ENCODE data around the gene SEC14L1. TPM values are rescaled to one million over a fixed set of nuclear protein-coding genes. Genes with fewer than 3 reads are reported as not detected.

Gene SEC14L1
- total RNA-seq, 1 donor from 2014 or later = 71.2 TPM

DNA sequence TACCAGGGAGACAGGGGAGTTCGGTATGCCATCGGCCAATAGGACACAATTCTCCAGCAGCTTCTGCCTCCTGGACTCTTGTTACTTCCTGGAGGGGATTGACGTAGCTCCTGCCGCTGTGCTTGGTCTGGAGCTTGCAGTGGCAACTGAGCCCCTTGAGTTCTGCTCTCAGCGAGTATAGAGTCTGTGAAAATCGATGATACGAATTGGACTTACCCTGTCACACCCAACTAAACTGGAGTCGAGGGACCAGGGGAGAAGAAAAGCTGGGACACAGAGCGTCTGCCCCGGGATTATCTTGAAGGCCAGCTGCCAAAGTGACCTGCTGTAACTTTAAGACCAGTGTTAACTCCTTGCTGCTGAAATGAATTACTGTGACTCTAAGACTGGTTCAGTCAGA lies 22.2 kb downstream of the SEC14L1 start:
- no peak for DNase-seq (ENCODE audit: low spot score)

DNA sequence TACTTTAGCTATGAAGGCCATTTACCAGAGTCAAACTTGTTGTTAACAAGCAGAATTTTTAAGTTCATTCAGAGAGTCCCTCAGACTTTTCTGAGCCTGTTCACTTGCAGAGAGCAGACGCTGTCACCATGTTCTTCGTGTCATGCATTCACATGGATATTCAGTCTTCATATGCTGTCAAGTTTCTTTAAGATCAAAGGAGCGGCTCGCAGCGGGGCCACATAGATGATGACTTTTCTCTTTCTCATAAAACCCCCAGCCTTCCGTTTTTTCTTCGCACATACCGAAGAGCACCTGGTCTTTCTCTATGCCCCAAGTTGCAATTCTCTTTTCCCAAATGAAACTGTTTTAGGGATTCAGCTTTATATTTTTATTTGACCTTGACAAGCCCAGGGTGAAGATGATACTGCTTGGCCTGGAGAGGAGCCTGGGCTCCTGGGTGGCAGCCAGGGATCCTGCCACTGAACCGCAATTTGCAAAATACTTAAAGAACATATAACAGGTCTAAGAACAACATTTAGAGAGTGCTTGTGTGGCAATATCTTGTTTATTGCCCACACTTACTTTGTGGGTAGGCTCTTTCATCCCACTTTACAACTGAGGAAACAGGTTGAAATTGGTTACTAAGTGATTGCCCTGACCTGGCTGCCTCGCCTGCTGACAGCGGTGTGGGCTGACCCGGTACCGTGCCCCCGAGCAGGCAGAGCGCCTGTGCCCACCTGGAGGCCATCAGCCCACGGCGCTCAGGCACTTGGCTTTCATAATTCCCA lies 22.9 kb downstream of the SEC14L1 start:
- DNase-seq (ENCODE audit: low spot score) = no peak

DNA sequence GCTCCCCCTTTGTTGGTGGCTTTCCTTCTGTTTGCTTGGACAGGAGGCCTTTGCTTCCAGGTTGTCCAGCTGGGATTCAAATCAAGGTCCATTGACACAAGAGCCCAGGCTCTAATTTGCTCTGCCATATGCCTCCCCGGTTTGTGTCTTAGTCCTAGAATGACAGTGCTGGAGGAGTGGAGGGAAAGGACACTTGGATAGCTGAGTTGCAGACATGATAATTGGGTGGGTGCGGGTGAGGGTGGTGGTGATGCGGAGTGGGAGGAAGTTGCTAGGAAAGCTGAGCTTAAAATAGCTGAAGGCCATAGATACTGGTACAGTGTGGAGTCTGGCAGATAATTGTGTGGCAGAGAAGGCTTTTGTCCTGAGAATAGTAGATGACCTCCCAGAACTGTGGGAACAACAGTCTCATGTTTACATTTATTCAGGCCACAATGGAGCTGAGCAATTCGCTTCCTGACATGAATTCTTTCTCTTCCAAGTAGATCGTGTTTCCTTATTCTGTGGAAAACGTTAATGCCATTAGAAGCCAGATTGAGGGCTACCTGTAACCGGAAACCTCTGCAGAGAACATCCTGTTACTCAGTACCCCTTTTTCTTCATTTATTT lies 23.8 kb downstream of the SEC14L1 start:
- DNase-seq (ENCODE audit: low spot score) = no peak

DNA sequence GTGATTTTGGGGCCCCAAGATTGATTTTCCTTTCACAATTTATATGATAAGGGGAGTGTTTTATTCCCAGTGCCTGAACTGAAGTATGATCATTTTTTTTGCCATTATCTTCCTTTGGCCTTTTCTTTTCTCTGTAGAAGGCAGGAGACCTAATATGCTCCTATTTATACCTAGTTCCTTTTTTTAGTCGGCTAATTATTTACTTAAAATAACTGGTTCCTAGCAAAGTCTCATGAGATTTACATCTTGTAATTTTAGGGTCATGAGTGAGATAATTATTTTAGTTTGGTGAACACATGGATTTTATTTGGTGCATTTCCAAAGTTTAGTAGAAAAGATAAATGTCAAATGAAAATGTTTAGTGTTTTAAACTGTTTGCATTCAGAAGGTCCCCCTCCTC lies 24.8 kb downstream of the SEC14L1 start:
- DNase-seq (ENCODE audit: low spot score) = no peak

DNA sequence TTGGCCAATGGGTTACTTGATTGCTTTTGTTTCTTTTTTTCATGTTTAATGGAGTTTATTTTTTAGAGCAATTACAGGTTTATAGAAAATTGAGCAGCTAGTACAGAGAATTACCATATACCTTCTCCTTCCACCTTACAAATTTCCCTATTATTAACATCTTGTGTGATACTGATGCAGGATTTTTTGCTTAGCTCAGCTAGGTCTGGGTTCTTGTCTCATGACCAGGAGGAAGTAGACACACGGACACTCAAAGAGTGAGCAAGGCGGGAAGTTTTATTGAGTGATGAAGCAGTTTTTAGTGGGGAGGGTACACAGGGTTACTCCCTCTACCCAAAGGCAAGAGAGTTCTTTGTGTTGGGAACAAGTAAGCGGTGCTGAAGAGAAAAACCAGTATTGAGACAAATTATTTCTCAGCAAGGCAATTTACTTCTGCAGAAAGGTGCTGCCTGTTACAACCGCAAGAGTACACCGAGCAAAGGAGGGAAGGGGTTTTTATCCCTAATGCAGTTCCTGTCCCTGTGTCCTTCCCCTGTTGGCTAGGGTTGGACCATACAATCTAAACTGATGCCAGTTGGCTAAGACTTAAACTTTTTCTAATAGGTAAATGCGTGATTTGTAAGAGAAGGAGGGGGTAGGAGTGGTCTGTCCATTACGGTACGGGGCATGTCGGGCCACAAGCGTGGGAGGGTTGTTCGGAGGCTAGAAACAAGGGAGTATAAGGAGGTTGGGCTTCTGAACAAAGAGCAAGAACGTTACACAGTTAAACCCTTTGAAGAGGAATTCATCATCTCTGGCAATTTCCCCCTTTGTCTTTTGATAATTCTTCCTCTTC lies 26.9 kb downstream of the SEC14L1 start:
- DNase-seq (ENCODE audit: low spot score) = no peak

DNA sequence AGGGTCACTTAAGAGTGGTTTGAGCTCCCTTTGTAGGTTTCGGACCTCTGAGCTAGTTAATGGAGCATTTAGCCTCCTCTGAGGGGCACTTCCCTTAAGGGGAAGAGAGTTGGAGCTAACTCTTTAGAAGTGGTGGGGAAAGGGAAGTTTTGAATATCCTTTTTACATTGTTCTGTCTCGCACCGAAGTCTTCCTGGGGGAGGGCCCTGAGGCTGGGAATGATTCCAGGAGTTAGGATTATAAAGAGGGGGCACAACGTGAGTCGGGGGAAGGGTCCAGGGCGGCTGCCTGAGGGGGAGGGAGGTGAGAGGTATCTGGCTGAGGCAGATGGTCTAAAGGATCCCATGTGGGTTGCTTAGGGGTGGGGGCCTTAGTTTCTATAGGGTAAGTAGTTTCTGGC lies 32.3 kb downstream of the SEC14L1 start:
- no peak for DNase-seq (ENCODE audit: low spot score)

DNA sequence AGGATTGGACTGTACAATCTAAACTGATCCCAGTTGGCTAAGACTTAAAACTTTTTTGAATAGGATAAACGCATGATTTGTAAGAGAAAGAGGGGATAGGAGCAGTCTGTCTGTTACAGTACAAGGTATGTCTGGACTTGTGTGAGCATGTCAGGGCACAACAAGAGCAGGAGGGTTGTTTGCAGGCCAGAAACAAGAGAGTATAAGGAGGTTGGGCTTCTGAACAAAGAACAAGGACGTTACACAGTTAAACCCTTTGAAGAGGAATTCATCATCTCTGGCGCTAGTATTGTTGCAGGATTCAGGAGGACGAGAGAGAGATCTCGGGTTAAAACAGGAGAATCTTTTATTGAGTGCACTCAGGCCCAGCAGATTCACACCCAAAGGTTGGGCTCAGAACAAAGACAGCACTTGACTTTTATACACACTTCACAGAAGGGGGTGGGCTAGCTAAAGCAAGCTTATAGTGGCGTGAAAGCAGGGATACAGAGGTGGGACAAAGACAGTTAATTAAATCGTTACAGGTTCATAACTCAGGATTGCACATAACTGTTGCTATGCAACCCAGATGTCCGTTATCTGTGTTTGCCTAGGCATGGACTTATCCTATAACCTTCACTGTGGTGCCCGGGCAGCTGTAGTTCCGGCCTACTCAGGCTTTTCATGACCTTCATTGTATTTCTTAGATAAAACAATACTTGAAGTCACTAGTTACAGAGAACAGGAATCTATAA lies 34.3 kb downstream of the SEC14L1 start:
- DNase-seq (ENCODE audit: low spot score) = no peak

DNA sequence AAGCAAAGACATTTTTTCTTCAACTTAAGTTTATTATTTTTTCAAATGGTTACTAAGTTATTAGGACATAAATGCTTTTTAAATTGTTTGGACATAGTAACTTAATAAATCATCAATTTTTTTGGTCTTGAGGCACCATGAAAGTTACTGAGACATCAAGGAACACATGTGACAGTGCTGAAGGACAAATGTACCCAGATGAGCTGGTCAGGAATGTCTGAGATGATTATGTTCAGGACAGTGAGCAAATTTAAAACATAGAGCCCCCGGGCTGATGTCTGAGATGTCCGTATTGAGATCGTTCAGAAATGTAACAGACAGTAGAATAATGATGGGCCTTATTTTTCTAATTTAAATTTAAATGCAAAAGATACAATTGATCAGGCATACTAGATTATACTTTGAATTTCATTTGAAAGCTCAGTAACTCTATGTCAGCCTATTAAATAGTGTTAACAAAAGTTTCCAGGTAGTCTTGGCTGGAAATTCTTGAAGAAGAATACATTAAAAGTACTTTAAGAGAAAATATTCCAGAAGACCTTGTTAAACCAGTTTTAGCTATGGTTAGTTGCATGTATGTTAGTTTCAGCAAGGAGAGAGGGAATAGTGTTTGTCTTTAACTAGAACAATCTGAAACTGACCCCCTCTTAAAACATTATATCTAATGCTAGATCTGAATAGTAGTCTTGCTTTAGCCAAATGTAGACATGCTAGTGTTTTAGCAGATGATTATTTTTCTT lies 36.4 kb downstream of the SEC14L1 start:
- no peak for DNase-seq (ENCODE audit: low spot score)

DNA sequence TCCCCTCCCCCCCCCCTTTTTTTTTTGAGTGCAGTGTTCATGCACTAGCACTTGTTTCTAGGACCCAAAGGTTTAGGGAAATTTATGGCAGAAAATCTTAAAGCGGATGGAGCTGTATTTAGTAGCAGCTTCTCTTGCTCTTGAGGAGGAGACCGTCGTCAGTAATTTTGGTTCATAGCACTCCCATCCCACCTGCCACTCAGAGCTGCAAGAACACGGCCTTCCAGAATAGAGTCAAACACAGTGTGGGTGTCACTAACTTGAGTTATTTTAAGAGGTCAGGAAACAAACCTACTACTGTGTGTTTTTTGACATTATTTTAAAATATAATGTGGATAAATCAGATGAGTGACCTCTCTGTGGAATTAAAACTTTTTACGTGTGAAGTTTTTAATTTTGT lies 37.3 kb downstream of the SEC14L1 start:
- no peak for DNase-seq (ENCODE audit: low spot score)

DNA sequence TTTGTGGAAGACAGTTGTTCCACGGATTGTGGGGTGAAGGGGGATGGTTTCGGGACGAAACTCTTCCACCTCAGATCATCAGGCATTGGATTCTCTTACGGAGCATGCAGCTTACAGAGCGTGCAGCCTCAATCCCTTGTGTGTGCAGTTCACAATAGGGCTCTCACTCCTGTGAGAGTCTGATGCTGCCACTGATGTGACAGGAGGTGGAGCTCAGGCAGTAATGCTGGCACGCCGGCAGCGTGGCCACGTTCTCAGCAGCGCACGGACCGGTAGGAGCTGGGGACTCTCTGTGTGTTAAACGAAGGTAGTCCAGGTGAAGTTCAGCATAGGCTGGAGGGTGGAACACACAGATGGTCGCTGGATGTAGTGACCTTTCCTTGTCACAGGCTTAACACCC lies 37.8 kb downstream of the SEC14L1 start:
- DNase-seq (ENCODE audit: low spot score) = no peak

DNA sequence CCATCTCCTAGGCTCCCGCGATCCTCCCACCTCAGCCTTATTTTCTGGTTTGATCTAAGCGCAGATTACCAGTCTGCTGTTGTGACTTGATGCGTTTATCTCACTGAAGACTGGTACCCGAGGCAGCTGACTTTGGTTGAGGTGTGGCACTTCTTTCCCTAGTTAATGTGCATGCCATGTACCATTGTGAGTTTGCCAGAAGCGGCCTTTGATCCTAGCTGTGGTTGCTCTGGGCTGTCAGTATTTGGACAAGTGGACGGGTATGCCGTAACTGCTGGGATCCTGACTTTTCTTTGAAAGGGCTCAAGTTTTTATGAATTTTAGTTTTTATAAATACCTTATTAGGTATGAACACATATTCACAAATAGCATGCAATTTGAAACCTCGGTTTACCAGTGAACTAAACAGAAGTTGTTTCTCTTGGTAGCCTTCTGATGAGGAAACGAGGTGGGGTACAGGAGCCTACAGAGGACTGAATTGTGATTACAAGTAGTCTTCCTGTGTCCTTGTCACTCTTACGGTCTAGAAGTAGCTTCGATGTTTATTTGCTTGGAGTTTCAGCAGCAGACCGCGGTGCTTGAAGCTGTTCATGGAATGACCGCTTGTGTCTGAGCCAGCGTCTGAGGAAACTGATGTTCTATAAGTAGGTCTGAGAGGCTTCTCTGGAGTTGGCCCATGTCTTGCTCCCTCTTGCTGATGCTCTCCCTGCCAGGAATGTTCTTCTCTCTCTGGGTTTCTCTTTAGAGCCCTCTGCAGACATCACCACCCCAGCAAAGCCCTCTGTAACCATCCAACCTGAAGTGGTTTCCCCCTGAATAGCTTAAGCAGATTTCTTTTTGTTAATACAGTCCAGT lies 40.0 kb downstream of the SEC14L1 start:
- no peak for DNase-seq (ENCODE audit: low spot score)

DNA sequence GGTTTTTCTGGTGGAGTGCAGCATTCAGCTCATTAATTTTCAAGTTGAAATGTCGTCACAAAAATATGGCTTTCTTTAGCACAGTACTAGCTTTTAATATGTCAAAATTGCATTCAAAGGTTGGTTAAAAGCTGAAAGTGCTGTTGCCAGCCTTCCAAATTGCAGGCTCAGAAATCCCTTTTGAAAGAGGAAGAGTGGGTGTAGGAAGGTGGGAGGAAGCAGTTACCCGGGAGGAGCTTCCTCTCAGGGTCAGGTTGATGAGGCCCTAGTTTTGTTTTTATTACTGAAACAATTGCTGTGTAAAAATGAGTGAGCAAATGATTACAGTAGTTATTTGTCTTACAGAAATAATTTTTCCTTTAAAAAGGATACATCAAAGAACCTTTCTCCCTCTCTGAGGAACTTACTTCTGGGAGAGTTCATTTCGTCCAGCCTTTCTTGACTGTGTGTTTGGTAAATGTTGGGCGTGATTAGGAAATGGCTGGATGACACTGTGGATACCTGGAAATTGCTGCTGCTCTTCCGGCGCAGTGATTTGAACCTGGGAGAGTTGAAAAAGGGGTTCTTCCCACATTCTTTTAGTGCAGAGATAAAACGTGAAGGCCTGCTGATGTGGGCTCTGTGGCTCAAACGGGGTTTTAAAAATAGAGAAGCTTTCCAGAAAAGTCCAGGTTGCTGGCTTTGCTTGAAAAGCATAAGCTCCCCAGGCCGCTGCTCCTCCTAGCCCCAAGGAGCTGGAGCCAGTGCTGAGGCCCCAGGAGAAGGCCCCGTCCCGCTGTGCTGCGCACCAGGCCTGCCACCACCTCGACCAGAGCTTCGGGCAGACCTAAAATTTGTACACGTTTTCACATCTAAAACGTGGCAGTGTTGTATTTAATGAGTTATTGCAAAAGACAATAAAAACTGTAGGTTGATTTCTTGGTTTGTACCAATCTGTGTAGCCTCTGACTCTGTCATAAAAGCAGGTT lies 41.7 kb downstream of the SEC14L1 start:
- no peak for DNase-seq (ENCODE audit: low spot score)

DNA sequence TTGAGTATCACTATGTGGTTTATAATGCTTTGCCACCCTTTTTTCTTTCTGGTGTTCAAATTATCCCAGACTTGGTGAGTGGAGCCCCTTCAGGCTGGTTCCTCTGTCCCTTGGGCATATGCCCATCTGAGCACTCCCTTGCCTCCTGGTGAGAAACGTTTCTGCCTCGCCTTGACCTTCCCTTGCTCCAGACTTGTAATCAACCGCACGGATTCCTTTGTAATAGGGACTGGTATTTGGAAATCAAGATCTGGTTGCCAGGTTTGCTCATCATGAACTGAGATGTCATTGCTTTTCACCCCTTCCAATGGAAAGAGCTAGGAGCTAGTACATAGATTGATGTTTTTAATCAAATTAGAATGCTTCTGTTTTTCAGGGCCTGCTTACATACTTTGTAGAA lies 43.7 kb downstream of the SEC14L1 start:
- no peak for DNase-seq (ENCODE audit: low spot score)

DNA sequence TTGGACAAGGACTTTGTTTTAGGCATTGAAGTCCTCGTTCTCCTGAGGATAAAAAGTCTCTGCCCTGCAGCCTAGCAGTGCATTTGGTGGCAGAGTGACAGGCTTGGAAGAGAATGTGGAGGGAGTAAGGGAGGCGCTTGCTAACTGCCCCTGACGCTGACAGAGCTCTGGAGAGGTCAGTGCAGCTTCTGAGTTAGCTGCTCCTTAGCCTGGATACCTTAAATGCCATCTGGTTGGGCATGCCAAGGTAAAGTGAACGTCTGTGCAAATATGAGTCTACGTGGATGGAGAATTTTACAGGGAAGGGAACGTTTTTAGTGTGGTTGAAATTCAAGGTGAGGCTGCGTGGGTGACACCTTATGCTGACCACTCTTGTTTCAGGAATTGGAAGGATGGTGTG lies 44.4 kb downstream of the SEC14L1 start:
- DNase-seq (ENCODE audit: low spot score) = no peak

DNA sequence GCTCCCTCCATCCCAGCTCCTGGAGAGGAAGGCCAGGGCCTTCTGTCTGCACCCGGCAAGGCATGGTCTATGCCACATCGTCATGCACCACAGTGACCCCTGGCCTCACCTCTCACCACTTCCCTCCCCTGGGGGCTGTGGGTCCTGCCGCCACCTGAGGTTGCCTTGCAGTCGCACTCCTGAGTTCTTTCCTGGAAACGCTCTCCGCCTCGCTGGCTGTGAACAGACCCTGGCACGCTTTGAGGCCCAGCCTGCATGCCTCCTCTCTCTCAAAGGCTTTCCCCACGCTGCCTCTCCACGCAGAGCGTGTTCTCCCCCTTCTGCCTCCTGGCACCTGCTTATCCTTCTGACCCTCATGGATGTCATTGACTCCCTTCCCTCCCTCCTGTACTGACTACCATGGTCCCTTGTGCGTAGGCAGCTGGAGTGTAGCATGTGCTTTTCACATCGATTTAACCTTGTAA lies 45.4 kb downstream of the SEC14L1 start:
- no peak for DNase-seq (ENCODE audit: low spot score)

DNA sequence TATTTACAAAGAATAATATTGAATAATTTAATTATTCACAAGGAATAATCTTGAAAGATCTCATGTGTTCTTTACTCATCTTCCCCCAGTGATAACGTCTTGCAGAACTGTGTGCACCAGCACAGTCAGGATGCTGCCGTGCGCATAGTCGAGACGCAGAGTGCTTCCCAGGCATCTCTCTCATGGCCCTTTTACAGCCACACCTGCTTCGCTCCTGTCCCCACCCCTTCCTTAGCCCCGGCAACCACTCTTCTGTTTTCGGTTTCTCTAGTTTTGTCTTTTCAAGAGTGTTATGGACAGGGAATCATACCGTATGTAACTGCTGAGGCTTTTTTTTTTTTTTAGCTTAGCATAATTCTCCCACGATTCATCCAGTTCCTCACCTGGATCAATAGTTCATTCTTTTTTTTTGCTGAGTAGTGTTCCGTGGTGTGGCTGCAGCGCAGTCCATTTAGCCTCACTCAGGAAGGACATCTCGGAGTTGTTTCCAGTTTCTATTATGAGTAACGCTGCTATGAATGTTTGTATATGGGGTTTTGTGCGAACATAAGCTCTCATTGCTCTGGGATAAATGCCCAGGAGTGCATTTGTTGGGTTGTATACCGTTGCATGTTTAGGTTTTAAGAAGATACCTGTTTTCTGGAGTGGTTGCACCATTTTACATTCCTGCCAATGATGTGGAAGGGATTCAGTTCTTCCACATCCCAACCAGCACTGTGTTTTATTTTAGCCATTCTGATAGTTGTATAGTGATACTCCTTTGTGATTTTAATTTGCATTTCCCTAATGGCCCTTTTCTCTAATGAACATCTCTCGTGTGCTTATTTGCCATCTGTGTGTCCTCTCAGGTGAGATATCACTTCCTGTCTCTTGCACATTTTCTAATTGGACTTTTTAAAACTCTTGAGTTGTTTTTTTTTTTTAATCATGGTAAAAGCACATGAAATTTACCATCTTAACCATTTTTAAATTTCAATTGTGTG lies 47.6 kb downstream of the SEC14L1 start:
- DNase-seq (ENCODE audit: low spot score) = no peak

DNA sequence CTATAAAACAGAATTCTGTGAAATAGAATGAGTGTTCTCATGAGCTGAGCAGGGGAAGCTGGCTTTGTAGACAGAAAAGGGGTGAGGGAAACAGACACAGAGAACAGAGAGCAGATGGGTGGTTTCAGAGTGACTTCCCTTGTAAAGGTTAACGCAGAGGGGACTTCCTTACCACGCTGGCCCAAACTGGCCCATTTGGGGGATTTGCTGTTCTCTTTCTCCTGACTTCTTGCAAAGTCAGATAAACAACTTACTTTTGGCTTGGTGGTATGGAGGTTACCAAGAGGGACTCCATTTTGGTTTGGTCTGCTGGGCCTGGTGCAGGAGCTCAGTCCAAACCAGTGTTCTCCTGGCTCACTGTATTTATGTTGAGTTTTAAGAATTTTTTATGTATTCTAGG lies 48.4 kb downstream of the SEC14L1 start:
- DNase-seq (ENCODE audit: low spot score) = no peak

DNA sequence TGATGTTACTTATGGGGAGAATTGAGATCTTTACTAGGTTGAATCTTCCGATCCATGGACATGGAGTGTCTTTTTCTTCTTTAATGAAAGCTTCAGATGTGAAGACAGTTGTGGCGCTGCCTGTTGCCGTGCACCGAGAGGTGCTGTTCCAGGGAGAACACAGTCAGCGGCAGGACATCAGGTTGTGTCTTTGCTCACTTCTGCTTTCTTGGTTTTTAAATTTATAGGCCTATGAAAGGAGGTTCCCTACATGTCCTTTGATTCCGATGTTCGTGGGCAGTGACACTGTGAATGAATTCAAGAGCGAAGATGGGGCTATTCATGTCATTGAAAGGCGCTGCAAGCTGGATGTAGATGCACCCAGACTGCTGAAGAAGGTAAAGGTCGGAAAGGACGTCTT lies 49.8 kb downstream of the SEC14L1 start:
- DNase-seq (ENCODE audit: low spot score) = no peak

Data from mucosa of gallbladder (tissue), 1 donor.